T-helper 2 cell treated with Interferon-gamma antibody and Interleukin-4, amounts not matched to agents 5 μg/mL and 100 μg/mL, for 36 hours (primary cell): ENCODE measurements around the gene HM13.

Source experiments
- DNase-seq: peaks from one replicate; pipeline ENCODE4 v3.0.0; 2021; ENCODE audit warnings: low spot score
- H3K27ac Mint-ChIP-seq: one replicate; pipeline ENCODE4 v1.8.0; 2021; ENCODE audit warnings: mild to moderate bottlenecking, mixed read lengths
- H3K27me3 Mint-ChIP-seq: one replicate; pipeline ENCODE4 v1.8.0; 2021; ENCODE audit warnings: low read depth, mixed read lengths
- H3K36me3 Mint-ChIP-seq: one replicate; pipeline ENCODE4 v1.8.0; 2021; ENCODE audit warnings: low read depth, mixed read lengths
- H3K4me1 Mint-ChIP-seq: one replicate; pipeline ENCODE4 v1.8.0; 2021; ENCODE audit warnings: low read depth, mixed read lengths
- H3K4me3 Mint-ChIP-seq: one replicate; pipeline ENCODE4 v1.8.0; 2022; ENCODE audit warnings: mild to moderate bottlenecking, moderate library complexity, mixed read lengths
- H3K9me3 Mint-ChIP-seq: one replicate; pipeline ENCODE4 v1.8.0; 2021; ENCODE audit warnings: mixed read lengths

Gene HM13

GRCh38 chr20:31560746-31561598 is 46.7 kb downstream of the HM13 start:
- Mint-ChIP-seq H3K27ac (peak overlapping the region; percentile 72), H3K4me1 (peaks cover 16% of the 10 kb centered on the region)
- DNase-seq: no peak

DNA sequence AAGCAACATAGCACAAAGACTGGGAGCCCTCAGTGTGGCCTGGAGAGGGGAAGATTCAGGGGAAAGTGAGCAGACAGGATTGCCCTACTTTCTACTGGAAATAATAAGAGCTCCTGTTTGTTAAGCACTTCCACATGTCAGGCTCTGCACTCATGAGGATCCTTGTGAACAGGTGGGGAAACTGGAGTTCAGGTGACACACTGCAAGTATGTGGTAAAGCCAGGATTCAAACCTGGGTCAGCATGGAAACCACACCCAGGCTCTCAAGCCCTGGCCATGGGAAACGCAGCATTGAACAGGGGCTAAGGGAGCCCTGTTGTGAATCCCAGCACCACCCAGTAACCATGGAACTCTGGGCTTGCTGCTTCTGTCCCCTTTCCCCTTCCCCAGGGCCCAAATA is 48.0 kb downstream of the HM13 start:
- Mint-ChIP-seq H3K27ac (no peak overlapping the region), H3K27me3 (no peaks in the 10 kb centered on the region), H3K4me3 (no peak overlapping the region), H3K9me3 (no peaks in the 10 kb centered on the region), H3K36me3 (peaks cover 55% of the 10 kb centered on the region), H3K4me1 (peaks cover 20% of the 10 kb centered on the region)
- no peak for DNase-seq

More at GRCh38 chr20:31560746-31561598, 46.7 kb downstream of the HM13 start:
- Mint-ChIP-seq H3K4me3 (no peak overlapping the region), H3K36me3 (peaks cover 55% of the 10 kb centered on the region), H3K9me3 (no peaks in the 10 kb centered on the region), H3K27me3 (no peaks in the 10 kb centered on the region)

- Mint-ChIP-seq H3K4me3 (no peak overlapping the region), H3K27me3 (no peaks in the 10 kb centered on the region), H3K4me1 (peaks cover 18% of the 10 kb centered on the region), H3K27ac (no peak overlapping the region), H3K9me3 (no peaks in the 10 kb centered on the region), H3K36me3 (peaks cover 48% of the 10 kb centered on the region)
- no peak for DNase-seq
Observed at GRCh38 chr20:31564284-31564683, 50.0 kb downstream of the HM13 start.

GRCh38 chr20:31565699-31566318 is 51.6 kb downstream of the HM13 start:
- H3K4me3 Mint-ChIP-seq: no peak overlapping the region
- no peak overlapping the region for H3K27ac Mint-ChIP-seq

GRCh38 chr20:31566319-31566657 is 52.0 kb downstream of the HM13 start:
- peaks cover 7% of the 10 kb centered on the region for H3K4me1 Mint-ChIP-seq
- H3K27ac Mint-ChIP-seq: no peak overlapping the region
- no peaks in the 10 kb centered on the region for H3K27me3 Mint-ChIP-seq
- DNase-seq: no peak
- peaks cover 39% of the 10 kb centered on the region for H3K36me3 Mint-ChIP-seq
- H3K9me3 Mint-ChIP-seq: no peaks in the 10 kb centered on the region
- H3K4me3 Mint-ChIP-seq: no peak overlapping the region

More at GRCh38 chr20:31565699-31566318, 51.6 kb downstream of the HM13 start:
- no peak for DNase-seq
- Mint-ChIP-seq H3K36me3 (peaks cover 42% of the 10 kb centered on the region), H3K4me1 (peaks cover 7% of the 10 kb centered on the region), H3K9me3 (no peaks in the 10 kb centered on the region), H3K27me3 (no peaks in the 10 kb centered on the region)

DNA sequence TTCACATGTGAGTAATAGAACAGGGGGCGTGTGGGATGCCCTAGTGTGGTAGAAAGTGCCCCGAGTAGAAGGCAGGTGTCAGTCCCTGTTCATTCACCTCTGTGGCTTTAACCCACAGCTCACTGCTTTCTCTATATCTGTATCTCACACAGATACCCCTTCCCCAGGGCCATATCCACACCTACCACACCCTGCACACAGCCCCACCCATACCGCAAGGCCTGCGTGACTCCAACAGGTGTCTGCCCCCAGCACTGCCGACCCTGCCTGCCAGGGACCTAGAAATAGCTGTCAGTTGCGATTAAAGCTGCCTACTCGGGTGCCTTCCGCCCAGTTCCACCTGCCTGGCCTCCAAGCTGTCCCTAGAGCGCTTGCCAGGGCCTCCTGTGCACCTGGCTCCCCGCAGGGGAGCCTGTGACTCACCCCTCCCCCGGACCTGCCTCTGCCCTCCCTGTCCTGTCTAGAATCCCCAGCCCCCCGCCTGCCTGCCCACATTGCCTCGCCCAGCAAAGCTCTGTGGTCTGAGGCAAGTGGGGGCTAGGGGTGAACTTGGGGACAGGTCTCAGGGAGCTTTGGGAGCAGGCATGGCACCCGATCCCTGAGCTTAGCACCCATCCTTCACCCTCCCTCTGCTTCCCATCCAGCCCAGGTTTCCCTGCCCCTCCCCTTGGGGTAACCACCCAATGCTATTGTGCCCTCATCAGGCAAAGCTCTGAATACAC is 52.6 kb downstream of the HM13 start:
- no peak overlapping the region for H3K4me3 Mint-ChIP-seq
- H3K36me3 Mint-ChIP-seq: peaks cover 34% of the 10 kb centered on the region
- no peaks in the 10 kb centered on the region for H3K27me3 Mint-ChIP-seq
- H3K4me1 Mint-ChIP-seq: peaks cover 7% of the 10 kb centered on the region
- no peaks in the 10 kb centered on the region for H3K9me3 Mint-ChIP-seq
- DNase-seq: no peak
- no peak overlapping the region for H3K27ac Mint-ChIP-seq

DNA sequence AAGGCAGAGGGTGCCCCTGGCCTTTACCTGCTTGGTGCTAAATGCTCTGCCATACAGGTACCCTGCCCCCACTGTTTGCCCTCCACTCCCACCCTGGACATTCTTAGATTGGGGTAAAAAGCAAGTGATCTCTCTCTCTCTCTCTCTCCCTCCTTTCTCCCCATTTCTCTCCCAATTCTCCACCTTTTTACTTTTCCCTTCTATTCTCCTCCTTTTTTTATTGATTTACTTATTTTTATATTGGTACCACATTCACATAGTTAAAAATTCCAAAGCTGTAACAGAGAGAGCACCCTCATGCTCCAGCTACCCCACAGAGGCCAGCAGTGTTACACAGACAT is 53.1 kb downstream of the HM13 start:
- Mint-ChIP-seq H3K27me3 (no peaks in the 10 kb centered on the region), H3K27ac (no peak overlapping the region), H3K36me3 (peaks cover 33% of the 10 kb centered on the region)

DNA sequence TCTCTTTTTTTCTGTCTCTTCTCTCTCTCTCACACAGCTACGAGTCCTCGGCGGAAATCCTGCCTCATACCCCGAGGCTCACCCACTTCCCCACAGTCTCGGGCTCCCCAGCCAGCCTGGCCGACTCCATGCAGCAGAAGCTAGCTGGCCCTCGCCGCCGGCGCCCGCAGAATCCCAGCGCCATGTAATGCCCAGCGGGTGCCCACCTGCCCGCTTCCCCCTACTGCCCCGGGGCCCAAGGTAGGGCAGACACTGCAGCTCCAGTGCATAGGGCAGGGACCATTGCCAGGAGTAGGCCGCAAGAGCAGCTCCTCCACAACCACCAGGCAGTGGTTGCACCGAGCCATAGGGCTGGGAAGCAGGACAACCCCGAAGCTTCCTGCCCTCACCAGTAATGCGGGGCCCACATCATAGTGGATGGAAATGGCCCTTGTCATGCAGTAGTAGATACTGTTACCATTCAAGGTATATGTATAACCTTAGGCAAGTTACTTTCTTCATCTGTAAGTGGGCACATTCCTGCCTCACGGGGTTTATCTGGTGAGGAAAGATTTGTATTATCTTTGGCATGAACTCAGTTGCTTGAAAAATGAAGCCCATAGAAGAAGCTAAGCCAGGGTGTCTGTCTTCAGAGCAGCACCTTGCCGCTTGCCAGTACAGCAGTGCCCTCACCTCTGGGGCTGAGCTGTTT is 53.9 kb downstream of the HM13 start:
- H3K9me3 Mint-ChIP-seq: no peaks in the 10 kb centered on the region
- H3K4me3 Mint-ChIP-seq: no peak overlapping the region
- H3K27me3 Mint-ChIP-seq: no peaks in the 10 kb centered on the region
- peaks cover 25% of the 10 kb centered on the region for H3K36me3 Mint-ChIP-seq
- H3K4me1 Mint-ChIP-seq: peaks cover 14% of the 10 kb centered on the region
- DNase-seq: no peak
- peak overlapping the region; percentile 36 for H3K27ac Mint-ChIP-seq

More for the DNA sequence above, 53.1 kb downstream of the HM13 start:
- Mint-ChIP-seq H3K4me1 (peaks cover 12% of the 10 kb centered on the region), H3K9me3 (no peaks in the 10 kb centered on the region), H3K4me3 (no peak overlapping the region)
- no peak for DNase-seq

DNA sequence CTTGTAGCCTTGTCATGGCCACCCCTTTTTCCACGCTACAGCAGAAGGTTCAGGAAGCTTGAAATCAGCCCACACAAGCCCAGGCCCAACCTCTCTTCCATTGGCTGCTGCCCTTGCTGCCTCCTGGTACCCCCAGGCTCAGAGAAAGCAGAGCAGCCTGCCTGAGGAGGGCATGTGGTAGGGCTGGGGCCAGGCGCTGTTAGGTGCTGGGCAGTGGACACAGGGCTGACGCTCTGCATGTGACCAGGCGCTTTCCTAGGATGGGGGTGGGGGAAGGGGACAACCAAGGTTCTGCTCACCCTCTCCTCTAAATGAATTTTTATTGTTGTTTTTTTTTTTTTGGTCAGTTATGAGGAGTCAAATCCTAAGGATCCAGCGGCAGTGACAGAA is 54.5 kb downstream of the HM13 start:
- Mint-ChIP-seq H3K27me3 (no peaks in the 10 kb centered on the region), H3K27ac (peak overlapping the region; percentile 36), H3K9me3 (no peaks in the 10 kb centered on the region), H3K36me3 (peaks cover 24% of the 10 kb centered on the region), H3K4me3 (no peak overlapping the region), H3K4me1 (peaks cover 19% of the 10 kb centered on the region)
- no peak for DNase-seq

DNA sequence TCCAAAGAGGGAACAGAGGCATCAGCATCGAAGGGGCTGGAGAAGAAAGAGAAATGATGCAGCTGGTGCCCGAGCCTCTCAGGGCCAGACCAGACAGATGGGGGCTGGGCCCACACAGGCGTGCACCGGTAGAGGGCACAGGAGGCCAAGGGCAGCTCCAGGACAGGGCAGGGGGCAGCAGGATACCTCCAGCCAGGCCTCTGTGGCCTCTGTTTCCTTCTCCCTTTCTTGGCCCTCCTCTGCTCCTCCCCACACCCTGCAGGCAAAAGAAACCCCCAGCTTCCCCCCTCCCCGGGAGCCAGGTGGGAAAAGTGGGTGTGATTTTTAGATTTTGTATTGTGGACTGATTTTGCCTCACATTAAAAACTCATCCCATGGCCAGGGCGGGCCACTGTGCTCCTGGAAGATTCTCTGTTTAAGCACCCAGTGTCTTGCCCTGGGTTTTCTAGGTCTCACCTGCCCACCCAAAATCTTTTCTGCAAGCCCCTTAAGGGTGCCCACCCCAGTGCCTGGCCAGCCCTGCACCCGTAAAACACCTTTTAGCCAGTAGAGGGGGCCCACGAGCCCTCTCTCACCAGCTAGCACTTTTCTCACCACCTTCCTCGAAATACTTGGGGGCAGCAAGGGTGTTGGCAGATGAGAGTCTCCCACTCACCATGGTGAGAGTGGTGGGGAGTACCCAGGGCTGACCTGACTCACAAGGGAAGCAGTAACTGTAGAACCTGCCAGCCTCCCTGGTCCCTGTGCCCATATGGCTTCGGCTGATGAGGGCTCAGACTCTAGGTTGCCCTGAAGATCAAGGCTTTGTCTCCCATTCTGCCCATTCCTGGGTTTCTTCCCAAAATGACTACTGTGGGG is 55.1 kb downstream of the HM13 start:
- Mint-ChIP-seq H3K4me3 (no peak overlapping the region), H3K27ac (no peak overlapping the region), H3K4me1 (peaks cover 24% of the 10 kb centered on the region), H3K36me3 (peaks cover 20% of the 10 kb centered on the region), H3K27me3 (no peaks in the 10 kb centered on the region), H3K9me3 (no peaks in the 10 kb centered on the region)
- DNase-seq: peak; percentile 23

DNA sequence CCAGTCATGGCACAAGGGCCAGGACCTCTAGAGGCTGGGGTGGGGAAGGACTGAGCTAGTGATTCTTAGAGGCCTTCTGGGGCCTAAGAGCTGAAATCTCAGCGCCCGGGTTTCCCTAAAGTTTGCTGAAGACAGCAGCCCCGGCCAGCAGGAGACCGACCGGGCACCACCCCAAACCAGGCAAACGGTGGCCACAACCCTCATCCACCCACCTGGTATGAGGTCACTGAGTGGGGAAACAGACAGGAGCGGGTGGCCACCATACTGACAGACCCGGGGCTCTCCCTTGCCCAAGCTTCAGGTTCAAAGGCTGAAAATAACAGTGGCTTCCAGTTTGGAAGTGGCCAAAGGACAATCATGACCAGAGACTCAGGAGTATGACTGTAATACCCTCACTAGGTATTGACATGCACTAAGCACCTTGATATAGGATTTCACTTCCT is 55.8 kb downstream of the HM13 start:
- Mint-ChIP-seq H3K9me3 (no peaks in the 10 kb centered on the region), H3K27ac (no peak overlapping the region), H3K36me3 (peaks cover 17% of the 10 kb centered on the region), H3K4me3 (no peak overlapping the region), H3K4me1 (peaks cover 24% of the 10 kb centered on the region), H3K27me3 (no peaks in the 10 kb centered on the region)
- DNase-seq: no peak

GRCh38 chr20:31570735-31571617 is 56.7 kb downstream of the HM13 start:
- Mint-ChIP-seq H3K27ac (no peak overlapping the region), H3K27me3 (no peaks in the 10 kb centered on the region), H3K36me3 (peaks cover 17% of the 10 kb centered on the region), H3K4me3 (peak overlapping the region; percentile 81), H3K9me3 (no peaks in the 10 kb centered on the region), H3K4me1 (peaks cover 22% of the 10 kb centered on the region)
- no peak for DNase-seq
